CD4-positive, alpha-beta T cell (primary cell): ENCODE measurements around the gene EML3. TPM values are rescaled to one million over a fixed set of nuclear protein-coding genes. Genes with fewer than 3 reads are reported as not detected.
"Not testable (repeated sequence)": the region's sequence is repeated elsewhere in the genome, so short reads cannot be mapped to it uniquely, and the experiment has no call there.

ENCODE experiments used
- ATAC-seq: fragments of 200-7000 bp; cut with Tn5 transposase; one replicate; pipeline ENCODE4 v1.10.0; 2022; ENCODE audit warnings: mild to moderate bottlenecking; ENCODE audit not compliant: poor library complexity
- CTCF ChIA-PET: fragments of 350-600 bp; sonication (Branson Sonifier 250); formaldehyde crosslinking; loops from one replicate; lab custom pipeline; 2021; ENCODE audit warnings: antibody characterized with exemption, inconsistent platforms; lab: Charles Lee
- POLR2A ChIA-PET: fragments of 350-600 bp; sonication (Branson Sonifier 250); formaldehyde crosslinking; loops from one replicate; lab custom pipeline; 2021; ENCODE audit warnings: antibody characterized with exemption, inconsistent platforms; lab: Charles Lee
- DNase-seq, 14 experiments: peaks; one replicate each; pipeline ENCODE4 v3.0.0-alpha.2; 2013 to 2020; ENCODE audit warnings: mixed read lengths in 2 of 14
- H3K27ac ChIP-seq, 2 donors: one replicate each; pipeline versions ENCODE4 v1.5.1 to v1.7.0; 2013; ENCODE audit warnings: low read length in 2 of 2, low read depth in 1 of 2, mild to moderate bottlenecking in 1 of 2
- H3K27me3 ChIP-seq, 2 experiments: 1 replicate in 1 of 2; 2 replicates in 1 of 2; pipeline versions ENCODE4 v1.6.1 to v1.7.0; 2013; ENCODE audit warnings: low read length in 2 of 2, control low read depth in 1 of 2, mild to moderate bottlenecking in 1 of 2, moderate library complexity in 1 of 2; ENCODE audit not compliant: insufficient read depth in 2 of 2, control insufficient read depth in 1 of 2
- H3K36me3 ChIP-seq: one replicate; pipeline ENCODE4 v1.6.1; 2013; ENCODE audit warnings: low read length, control low read depth; ENCODE audit not compliant: insufficient read depth
- H3K4me1 ChIP-seq: one replicate; pipeline ENCODE4 v1.6.1; 2013; ENCODE audit warnings: low read length, control low read depth; ENCODE audit not compliant: insufficient read depth
- H3K4me3 ChIP-seq: one replicate; pipeline ENCODE4 v1.5.1; 2013; ENCODE audit warnings: mild to moderate bottlenecking, low read length, moderate library complexity
- H3K9me3 ChIP-seq, 2 experiments: 1 replicate in 1 of 2; 2 replicates in 1 of 2; pipeline versions ENCODE4 v1.6.1 to v1.7.0; 2013; ENCODE audit warnings: low read length in 2 of 2, mild to moderate bottlenecking in 2 of 2, control low read depth in 1 of 2, moderate library complexity in 1 of 2; ENCODE audit not compliant: control insufficient read depth in 1 of 2, insufficient read depth in 1 of 2
- H3K27ac Mint-ChIP-seq: one replicate; pipeline ENCODE4 v1.8.0; 2020; ENCODE audit warnings: mixed read lengths
- H3K27me3 Mint-ChIP-seq: one replicate; pipeline ENCODE4 v1.8.0; 2021; ENCODE audit warnings: mixed read lengths
- H3K36me3 Mint-ChIP-seq: one replicate; pipeline ENCODE4 v1.8.0; 2021; ENCODE audit warnings: low read depth, mixed read lengths
- H3K4me1 Mint-ChIP-seq: one replicate; pipeline ENCODE4 v1.8.0; 2021; ENCODE audit warnings: low read depth, mixed read lengths
- H3K4me3 Mint-ChIP-seq: one replicate; pipeline ENCODE4 v1.8.0; 2020; ENCODE audit warnings: mild to moderate bottlenecking, mixed read lengths
- H3K9me3 Mint-ChIP-seq: one replicate; pipeline ENCODE4 v1.8.0; 2020; ENCODE audit warnings: mixed read lengths
- CTCF ChIP-seq: fragments of 200-600 bp; IDR thresholded peaks from one replicate; pipeline ENCODE4 v1.8.0; 2022; ENCODE audit warnings: antibody characterized with exemption, mild to moderate bottlenecking
- intact Hi-C, 2 experiments: fragments of 100-400 bp; cut with DNase I in 1 of 2; cut with micrococcal nuclease in 1 of 2; formaldehyde crosslinking; loops; one replicate each; pipeline versions ENCODE4 v1.15.1 to v1.9.0; 2023 to 2025; cut with DNase I, micrococcal nuclease
- total RNA-seq, 174 experiments: library from RNA in 2 of 174; stranded (reverse) in 2 of 174; gene quantifications; one replicate each; pipeline ENCODE4 v1.2.3 and lab custom pipeline; 2021 to 2026

The EML3 gene
- total RNA-seq, 2 experiments from 2014 or later, result 142 to 144 TPM

GRCh38 chr11:62566247-62566646 lies 46.3 kb downstream of the EML3 start:
- Histone ChIP-seq H3K27me3 (no peaks in the 10 kb centered on the region), H3K4me1 (peaks cover 24% of the 10 kb centered on the region), H3K36me3 (peaks cover 82% of the 10 kb centered on the region), H3K9me3 (no peaks in the 10 kb centered on the region), H3K27ac (no peak overlapping the region), H3K4me3 (no peak overlapping the region)
- POLR2A ChIA-PET, result interaction anchor here (1.5 kb wide), 1 partner anchor 99 kb away, joined by 3 read pairs; the partner anchor contains the start of genes C11orf98 and CSKMT
- ATAC-seq (no peak), DNase-seq (no peak)
- Mint-ChIP-seq H3K27ac (peak overlapping the region; percentile 8), H3K27me3 (no peaks in the 10 kb centered on the region), H3K4me3 (no peak overlapping the region), H3K36me3 (peaks cover 80% of the 10 kb centered on the region), H3K4me1 (peaks cover 37% of the 10 kb centered on the region), H3K9me3 (no peaks in the 10 kb centered on the region)
- CTCF ChIA-PET, result interaction anchor here (1.2 to 12.2 kb wide), 3 partner anchors 23 to 142 kb away, joined by 4 to 92 read pairs (median 11); no protein-coding TSS in a partner anchor
- no peak for TF ChIP-seq CTCF
- intact Hi-C loops, result no loop called here

GRCh38 chr11:62565100-62565802 lies 47.3 kb downstream of the EML3 start:
- ChIA-PET CTCF (interaction anchor here (1.2 to 12.2 kb wide), 3 partner anchors 22 to 141 kb away, joined by 4 to 92 read pairs (median 5); partner anchors contain the start of gene TUT1), POLR2A (interaction anchor here (0.6 to 1.5 kb wide), 3 partner anchors 9 to 100 kb away, joined by 3 to 5 read pairs (median 5); partner anchors contain the start of genes C11orf98, CSKMT and TUT1)
- no peak for TF ChIP-seq CTCF
- DNase-seq (no peak), ATAC-seq (no peak)
- intact Hi-C loops, result no loop called here
- Mint-ChIP-seq H3K36me3 (peaks cover 79% of the 10 kb centered on the region), H3K27ac (peak overlapping the region; percentile 38), H3K4me1 (peaks cover 36% of the 10 kb centered on the region), H3K4me3 (no peak overlapping the region), H3K9me3 (no peaks in the 10 kb centered on the region), H3K27me3 (no peaks in the 10 kb centered on the region)
- Histone ChIP-seq H3K27ac (no peak overlapping the region), H3K4me1 (peaks cover 24% of the 10 kb centered on the region), H3K9me3 (no peaks in the 10 kb centered on the region), H3K27me3 (no peaks in the 10 kb centered on the region), H3K36me3 (peaks cover 76% of the 10 kb centered on the region), H3K4me3 (no peak overlapping the region)

GRCh38 chr11:62561677-62562230 lies 50.8 kb downstream of the EML3 start:
- ATAC-seq, DNase-seq, H3K27ac ChIP-seq, H3K9me3 ChIP-seq, H3K9me3 Mint-ChIP-seq, H3K27me3 Mint-ChIP-seq, H3K4me3 Mint-ChIP-seq, H3K27me3 ChIP-seq, H3K4me3 ChIP-seq: not testable (repeated sequence)
- peaks cover 65% of the 10 kb centered on the region for H3K36me3 ChIP-seq
- Mint-ChIP-seq H3K27ac (peak overlapping the region; percentile 43), H3K36me3 (peaks cover 75% of the 10 kb centered on the region), H3K4me1 (peaks cover 43% of the 10 kb centered on the region)
- peaks cover 44% of the 10 kb centered on the region for H3K4me1 ChIP-seq
- ChIA-PET POLR2A (interaction anchor here (1.8 to 2.4 kb wide), 3 partner anchors 10 to 137 kb away, joined by 9 to 18 read pairs (median 11); partner anchors contain the start of gene EEF1G), CTCF (interaction anchor here (1.6 to 12.2 kb wide), 7 partner anchors 11 to 167 kb away, joined by 5 to 251 read pairs (median 12); partner anchors contain the start of genes AHNAK, EEF1G and TUT1)
- intact Hi-C loops, result loop anchor here in 1 of 2 experiments (2.0 kb wide), 1 partner anchor 19 kb away; no protein-coding TSS in a partner anchor
